ENCODE data around the gene HSDL2. TPM values are rescaled to one million over a fixed set of nuclear protein-coding genes. Genes with fewer than 3 reads are reported as not detected.
"Not testable (repeated sequence)": the region's sequence is repeated elsewhere in the genome, so short reads cannot be mapped to it uniquely, and the experiment has no call there.

HSDL2 gene
- total and polyA plus RNA-seq, 7 experiments from 2014 or later = 9.2 to 24.6 (median 15.5) TPM

DNA sequence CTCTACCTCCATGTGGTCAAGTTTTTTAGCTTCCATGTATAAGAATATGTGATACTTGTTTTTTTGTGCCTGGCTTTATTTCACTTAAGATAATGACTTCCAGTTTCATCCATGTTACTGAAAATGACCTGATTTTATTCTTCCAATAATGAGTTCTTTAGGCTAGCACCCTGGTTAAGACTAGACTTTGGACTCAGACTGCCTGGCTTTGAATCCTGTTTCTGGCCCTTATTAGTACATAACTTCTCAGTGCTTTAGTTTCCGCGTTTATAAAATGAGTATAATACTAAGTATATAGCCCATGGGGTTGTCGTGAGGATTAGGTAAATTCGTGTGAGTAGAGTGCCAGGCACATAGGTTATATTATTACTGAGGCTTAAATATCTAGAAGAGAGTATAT is 125.2 kb downstream of the HSDL2 start:
- Mint-ChIP-seq H3K36me3 (peaks cover 0 to 8% (median 5%) of the 10 kb centered on the region in 5 donors), H3K27me3 (no peaks in the 10 kb centered on the region), H3K4me1 (peaks cover 0 to 8% (median 1%) of the 10 kb centered on the region in 7 donors), H3K9me3 (peaks cover 0 to 2% (median 0%) of the 10 kb centered on the region in 11 donors), H3K4me3 (no peak overlapping the region), H3K27ac (no peak overlapping the region)
- ChIA-PET CTCF (no interaction called here), POLR2A (interaction anchor here (0.6 kb wide), 1 partner anchor 152 kb away, joined by 5 read pairs; no protein-coding TSS in a partner anchor)
- Histone ChIP-seq H3K27me3 (ENCODE audit: control insufficient read depth in 2 of 2, insufficient read depth in 2 of 2, low read length in 2 of 2) (no peaks in the 10 kb centered on the region), H3K4me1 (ENCODE audit: control insufficient read depth in 2 of 2, insufficient read depth in 2 of 2, low read length in 2 of 2) (no peaks in the 10 kb centered on the region), H3K9me3 (ENCODE audit: control insufficient read depth in 2 of 3, low read length in 3 of 3) (no peaks in the 10 kb centered on the region), H3K27ac (ENCODE audit: low read depth, low read length) (no peak overlapping the region), H3K36me3 (ENCODE audit: control insufficient read depth in 2 of 3, insufficient read depth in 3 of 3, low read length in 3 of 3) (no peaks in the 10 kb centered on the region), H3K4me3 (ENCODE audit: low read length) (no peak overlapping the region)
- intact Hi-C loops (cut with micrococcal nuclease) = no loop called here
- no peak for ATAC-seq
- DNase-seq = no peak

DNA sequence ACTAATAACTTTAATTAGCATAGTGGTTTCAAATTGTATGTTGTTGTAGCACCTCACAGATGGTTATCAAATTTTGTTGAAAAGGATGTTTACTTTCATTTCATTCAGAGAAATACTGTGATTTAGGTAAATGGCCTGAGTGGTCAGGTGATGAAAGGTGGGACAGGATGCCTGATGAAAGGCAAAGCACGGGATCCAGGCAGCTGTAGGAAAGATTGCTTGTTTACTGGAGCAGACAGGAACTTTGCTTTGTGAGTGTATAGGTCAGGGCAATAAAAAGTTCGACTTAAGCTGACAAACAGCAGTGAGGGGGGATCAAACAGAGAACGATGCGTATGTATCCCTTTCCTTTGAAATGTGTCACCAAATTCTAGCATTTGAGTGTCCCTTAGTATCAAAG is 125.7 kb downstream of the HSDL2 start:
- Histone ChIP-seq H3K4me1 (ENCODE audit: control insufficient read depth in 2 of 2, insufficient read depth in 2 of 2, low read length in 2 of 2) (no peaks in the 10 kb centered on the region), H3K4me3 (ENCODE audit: low read length) (no peak overlapping the region), H3K36me3 (ENCODE audit: control insufficient read depth in 2 of 3, insufficient read depth in 3 of 3, low read length in 3 of 3) (no peaks in the 10 kb centered on the region), H3K27ac (ENCODE audit: low read depth, low read length) (no peak overlapping the region), H3K9me3 (ENCODE audit: control insufficient read depth in 2 of 3, low read length in 3 of 3) (no peaks in the 10 kb centered on the region), H3K27me3 (ENCODE audit: control insufficient read depth in 2 of 2, insufficient read depth in 2 of 2, low read length in 2 of 2) (no peaks in the 10 kb centered on the region)
- no peak for ATAC-seq
- H3K4me1 Mint-ChIP-seq = peaks cover 0 to 8% (median 1%) of the 10 kb centered on the region in 7 donors
- H3K4me3 Mint-ChIP-seq = no peak overlapping the region
- POLR2A ChIA-PET = no interaction called here
- H3K9me3 Mint-ChIP-seq = peaks cover 0 to 2% (median 0%) of the 10 kb centered on the region in 11 donors
- H3K36me3 Mint-ChIP-seq = peaks cover 0 to 8% (median 5%) of the 10 kb centered on the region in 5 donors
- H3K27me3 Mint-ChIP-seq = no peaks in the 10 kb centered on the region
- CTCF ChIA-PET = no interaction called here
- intact Hi-C loops (cut with micrococcal nuclease) = no loop called here
- H3K27ac Mint-ChIP-seq = no peak overlapping the region
- DNase-seq = no peak

DNA sequence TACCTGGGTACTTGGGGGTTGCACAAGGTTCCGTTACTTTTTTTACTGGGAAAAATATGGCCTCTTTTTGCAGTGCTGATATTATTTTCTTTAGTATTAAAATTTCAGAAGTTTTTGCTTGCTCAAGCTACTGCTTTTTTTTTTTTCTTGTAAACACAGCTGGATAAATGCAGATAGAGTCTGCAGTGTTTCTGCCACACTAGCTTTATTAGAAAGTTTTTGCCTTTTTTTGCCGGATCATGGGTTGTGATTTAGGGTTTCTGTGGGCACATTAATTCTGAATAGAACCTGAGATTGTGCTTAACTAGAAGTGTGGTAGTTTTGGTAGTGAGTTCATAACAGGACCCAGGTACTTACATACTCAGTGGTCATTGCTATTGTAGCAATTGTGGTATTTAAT is 126.7 kb downstream of the HSDL2 start:
- Histone ChIP-seq H3K27ac (ENCODE audit: low read depth, low read length) (no peak overlapping the region), H3K9me3 (ENCODE audit: control insufficient read depth in 2 of 3, low read length in 3 of 3) (no peaks in the 10 kb centered on the region), H3K27me3 (ENCODE audit: control insufficient read depth in 2 of 2, insufficient read depth in 2 of 2, low read length in 2 of 2) (no peaks in the 10 kb centered on the region), H3K4me3 (ENCODE audit: low read length) (no peak overlapping the region), H3K36me3 (ENCODE audit: control insufficient read depth in 2 of 3, insufficient read depth in 3 of 3, low read length in 3 of 3) (no peaks in the 10 kb centered on the region), H3K4me1 (ENCODE audit: control insufficient read depth in 2 of 2, insufficient read depth in 2 of 2, low read length in 2 of 2) (no peaks in the 10 kb centered on the region)
- ChIA-PET POLR2A (no interaction called here), CTCF (interaction anchor here (0.6 kb wide), 1 partner anchor 279 kb away, joined by 3 read pairs; no protein-coding TSS in a partner anchor)
- Mint-ChIP-seq H3K4me3 (no peak overlapping the region), H3K27ac (no peak overlapping the region), H3K4me1 (peaks cover 0 to 8% (median 1%) of the 10 kb centered on the region in 7 donors), H3K36me3 (peaks cover 0 to 6% (median 1%) of the 10 kb centered on the region in 5 donors), H3K9me3 (peaks cover 0 to 2% (median 0%) of the 10 kb centered on the region in 11 donors), H3K27me3 (no peaks in the 10 kb centered on the region)
- ATAC-seq = no peak
- DNase-seq = no peak
- intact Hi-C loops (cut with micrococcal nuclease) = no loop called here

GRCh38 chr9:112507001-112507680 is 127.2 kb downstream of the HSDL2 start:
- no peak overlapping the region for H3K4me3 Mint-ChIP-seq
- no peaks in the 10 kb centered on the region for H3K27me3 Mint-ChIP-seq
- H3K27ac ChIP-seq (ENCODE audit: low read depth, low read length) = no peak overlapping the region
- peaks cover 0 to 2% (median 0%) of the 10 kb centered on the region in 11 donors for H3K9me3 Mint-ChIP-seq
- H3K36me3 Mint-ChIP-seq = peaks cover 0 to 5% (median 0%) of the 10 kb centered on the region in 5 donors
- H3K4me3 ChIP-seq (ENCODE audit: low read length) = no peak overlapping the region
- POLR2A ChIA-PET = no interaction called here
- no peaks in the 10 kb centered on the region for H3K27me3 ChIP-seq (ENCODE audit: control insufficient read depth in 2 of 2, insufficient read depth in 2 of 2, low read length in 2 of 2)
- peak overlapping the region in 1 of 9 donors; percentile 22 for H3K27ac Mint-ChIP-seq
- no peaks in the 10 kb centered on the region for H3K36me3 ChIP-seq (ENCODE audit: control insufficient read depth in 2 of 3, insufficient read depth in 3 of 3, low read length in 3 of 3)
- H3K4me1 ChIP-seq (ENCODE audit: control insufficient read depth in 2 of 2, insufficient read depth in 2 of 2, low read length in 2 of 2) = no peaks in the 10 kb centered on the region
- ATAC-seq (no peak), DNase-seq (no peak)
- CTCF ChIA-PET = no interaction called here
- H3K4me1 Mint-ChIP-seq = peaks cover 0 to 8% (median 0%) of the 10 kb centered on the region in 7 donors
- intact Hi-C loops (cut with micrococcal nuclease) = no loop called here
- no peaks in the 10 kb centered on the region for H3K9me3 ChIP-seq (ENCODE audit: control insufficient read depth in 2 of 3, low read length in 3 of 3)

DNA sequence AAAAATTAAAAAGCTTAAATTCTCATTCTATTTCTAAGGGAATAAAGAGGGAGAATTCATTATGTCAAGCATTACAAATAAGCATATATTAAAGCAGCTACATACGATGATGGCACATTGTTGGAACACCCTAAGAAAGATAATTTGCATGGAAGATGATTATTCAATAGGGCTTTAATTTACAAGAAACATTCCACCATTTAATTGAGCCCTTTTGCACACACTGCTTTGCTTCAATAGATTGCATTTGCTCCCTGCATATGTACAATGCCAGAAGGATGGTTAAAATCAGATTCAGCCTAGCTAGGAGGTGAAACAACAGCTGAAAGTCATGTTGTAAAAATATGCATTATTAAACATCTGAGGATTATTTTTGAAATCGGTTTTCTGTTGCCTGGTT is 128.5 kb downstream of the HSDL2 start:
- no peak for ATAC-seq
- POLR2A ChIA-PET = no interaction called here
- no peak overlapping the region for H3K4me3 ChIP-seq (ENCODE audit: low read length)

DNA sequence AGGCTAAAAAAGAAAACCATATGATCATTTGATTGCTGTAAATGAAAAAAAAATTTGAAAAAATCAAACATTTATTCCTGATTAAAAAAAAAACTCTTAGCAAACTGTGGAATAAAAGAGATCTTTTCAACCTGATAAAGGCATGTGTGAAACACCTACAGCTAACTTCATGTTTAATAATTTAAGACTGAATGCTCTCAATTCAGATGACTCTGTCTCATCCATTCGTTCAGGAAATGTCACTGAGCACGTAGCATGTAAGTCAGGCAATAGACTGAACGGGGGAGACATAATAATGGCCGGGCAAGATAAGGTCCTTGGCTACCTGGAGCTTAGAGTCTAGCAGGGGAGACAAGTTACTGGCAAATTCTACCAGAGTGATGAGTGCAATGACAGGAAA is 132.5 kb downstream of the HSDL2 start:
- POLR2A ChIA-PET; CTCF ChIA-PET; intact Hi-C loops (cut with micrococcal nuclease); DNase-seq; H3K4me3 ChIP-seq (ENCODE audit: low read length); H3K27me3 ChIP-seq (ENCODE audit: control insufficient read depth in 2 of 2, insufficient read depth in 2 of 2, low read length in 2 of 2); H3K27me3 Mint-ChIP-seq; H3K9me3 ChIP-seq (ENCODE audit: control insufficient read depth in 2 of 3, low read length in 3 of 3); H3K4me1 Mint-ChIP-seq; ATAC-seq; H3K9me3 Mint-ChIP-seq; H3K36me3 ChIP-seq (ENCODE audit: control insufficient read depth in 2 of 3, insufficient read depth in 3 of 3, low read length in 3 of 3); H3K4me3 Mint-ChIP-seq; H3K4me1 ChIP-seq (ENCODE audit: control insufficient read depth in 2 of 2, insufficient read depth in 2 of 2, low read length in 2 of 2); H3K36me3 Mint-ChIP-seq; H3K27ac ChIP-seq (ENCODE audit: low read depth, low read length): not testable (repeated sequence)
- peak overlapping the region in 1 of 9 donors; percentile 18 for H3K27ac Mint-ChIP-seq

More for the DNA sequence above, 128.5 kb downstream of the HSDL2 start:
- Mint-ChIP-seq H3K27me3 (no peaks in the 10 kb centered on the region), H3K36me3 (peaks cover 0 to 2% (median 0%) of the 10 kb centered on the region in 5 donors), H3K27ac (no peak overlapping the region), H3K4me1 (peaks cover 0 to 8% (median 0%) of the 10 kb centered on the region in 7 donors), H3K4me3 (no peak overlapping the region), H3K9me3 (peaks cover 0 to 2% (median 0%) of the 10 kb centered on the region in 11 donors)
- Histone ChIP-seq H3K27ac (ENCODE audit: low read depth, low read length) (no peak overlapping the region), H3K27me3 (ENCODE audit: control insufficient read depth in 2 of 2, insufficient read depth in 2 of 2, low read length in 2 of 2) (no peaks in the 10 kb centered on the region), H3K9me3 (ENCODE audit: control insufficient read depth in 2 of 3, low read length in 3 of 3) (no peaks in the 10 kb centered on the region), H3K36me3 (ENCODE audit: control insufficient read depth in 2 of 3, insufficient read depth in 3 of 3, low read length in 3 of 3) (no peaks in the 10 kb centered on the region), H3K4me1 (ENCODE audit: control insufficient read depth in 2 of 2, insufficient read depth in 2 of 2, low read length in 2 of 2) (no peaks in the 10 kb centered on the region)
- CTCF ChIA-PET = interaction anchor here (0.6 kb wide), 1 partner anchor 277 kb away, joined by 3 read pairs; no protein-coding TSS in a partner anchor
- DNase-seq = no peak
- intact Hi-C loops (cut with micrococcal nuclease) = no loop called here

DNA sequence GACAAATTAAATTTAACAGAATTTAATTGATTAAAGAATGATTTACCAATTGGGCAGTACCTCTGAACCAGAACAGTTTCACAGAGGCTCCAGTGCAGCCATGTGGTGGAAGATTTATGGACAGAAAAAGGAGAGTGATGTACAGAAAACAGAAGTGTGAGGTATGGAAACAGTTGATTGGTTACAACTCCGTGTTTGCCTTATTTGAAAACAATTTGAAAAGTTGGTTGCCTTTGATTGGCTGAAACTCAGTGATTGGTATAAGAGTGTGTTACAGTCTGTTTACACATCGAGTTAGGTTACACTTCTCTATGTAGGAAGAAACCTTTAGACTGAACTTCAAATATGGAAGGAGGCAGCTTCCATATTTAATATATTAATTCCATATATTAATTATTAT is 136.9 kb downstream of the HSDL2 start:
- Mint-ChIP-seq H3K9me3 (no peaks in the 10 kb centered on the region), H3K36me3 (no peaks in the 10 kb centered on the region), H3K27ac (no peak overlapping the region), H3K27me3 (no peaks in the 10 kb centered on the region), H3K4me1 (peaks cover 0 to 13% (median 0%) of the 10 kb centered on the region in 7 donors), H3K4me3 (no peak overlapping the region)
- ChIA-PET CTCF (no interaction called here), POLR2A (no interaction called here)
- Histone ChIP-seq H3K27ac (ENCODE audit: low read depth, low read length) (no peak overlapping the region), H3K36me3 (ENCODE audit: control insufficient read depth in 2 of 3, insufficient read depth in 3 of 3, low read length in 3 of 3) (no peaks in the 10 kb centered on the region), H3K4me3 (ENCODE audit: low read length) (no peak overlapping the region), H3K9me3 (ENCODE audit: control insufficient read depth in 2 of 3, low read length in 3 of 3) (no peaks in the 10 kb centered on the region), H3K27me3 (ENCODE audit: control insufficient read depth in 2 of 2, insufficient read depth in 2 of 2, low read length in 2 of 2) (no peaks in the 10 kb centered on the region), H3K4me1 (ENCODE audit: control insufficient read depth in 2 of 2, insufficient read depth in 2 of 2, low read length in 2 of 2) (no peaks in the 10 kb centered on the region)
- ATAC-seq = no peak
- no peak for DNase-seq
- intact Hi-C loops (cut with micrococcal nuclease) = no loop called here
